Uterus (tissue), 2 donors: Measurements from ENCODE around the gene RBM10.

Experiments used
- POLR2A ChIP-seq, 2 donors: fragments of 450-650 bp; IDR thresholded peaks; one replicate each; pipeline ENCODE4 v1.6.1; 2016; ENCODE audit warnings: antibody characterized with exemption in 2 of 2, mild to moderate bottlenecking in 1 of 2, moderate library complexity in 1 of 2
- TF ChIP-seq, protein P1 (sequence below), 4 experiments: fragments of 200-600 bp in 2 of 4; fragments of 450-650 bp in 2 of 4; sonication (generic) in 2 of 4; IDR thresholded peaks; one replicate each; pipeline ENCODE4 v1.5.1; 2016 to 2019; ENCODE audit warnings: antibody characterized with exemption in 4 of 4, mild to moderate bottlenecking in 2 of 4, moderate library complexity in 1 of 4

DNA sequence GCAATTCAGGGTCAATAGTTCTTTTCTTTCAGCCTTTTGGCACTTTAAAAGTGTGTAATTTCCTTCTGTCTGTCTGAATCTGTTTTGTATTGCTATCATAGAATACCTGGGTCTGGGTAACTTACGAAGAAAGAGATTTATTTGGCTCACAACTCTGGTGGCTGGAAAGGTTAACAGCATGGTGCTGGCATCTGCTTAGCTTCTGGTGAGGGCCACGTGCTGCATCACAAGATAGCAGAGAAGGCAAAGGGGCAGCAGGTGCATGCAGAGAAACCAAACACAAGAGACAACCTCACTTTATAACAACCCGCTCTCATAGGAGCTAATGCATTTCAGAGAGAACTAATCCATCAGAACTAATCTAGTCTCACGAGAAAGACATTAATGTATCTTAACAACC, 48.0 kb upstream of the RBM10 start:
- TF ChIP-seq POLR2A (IDR thresholded peaks at IDR 0.05) = no peak
- TF ChIP-seq, protein P1, sequence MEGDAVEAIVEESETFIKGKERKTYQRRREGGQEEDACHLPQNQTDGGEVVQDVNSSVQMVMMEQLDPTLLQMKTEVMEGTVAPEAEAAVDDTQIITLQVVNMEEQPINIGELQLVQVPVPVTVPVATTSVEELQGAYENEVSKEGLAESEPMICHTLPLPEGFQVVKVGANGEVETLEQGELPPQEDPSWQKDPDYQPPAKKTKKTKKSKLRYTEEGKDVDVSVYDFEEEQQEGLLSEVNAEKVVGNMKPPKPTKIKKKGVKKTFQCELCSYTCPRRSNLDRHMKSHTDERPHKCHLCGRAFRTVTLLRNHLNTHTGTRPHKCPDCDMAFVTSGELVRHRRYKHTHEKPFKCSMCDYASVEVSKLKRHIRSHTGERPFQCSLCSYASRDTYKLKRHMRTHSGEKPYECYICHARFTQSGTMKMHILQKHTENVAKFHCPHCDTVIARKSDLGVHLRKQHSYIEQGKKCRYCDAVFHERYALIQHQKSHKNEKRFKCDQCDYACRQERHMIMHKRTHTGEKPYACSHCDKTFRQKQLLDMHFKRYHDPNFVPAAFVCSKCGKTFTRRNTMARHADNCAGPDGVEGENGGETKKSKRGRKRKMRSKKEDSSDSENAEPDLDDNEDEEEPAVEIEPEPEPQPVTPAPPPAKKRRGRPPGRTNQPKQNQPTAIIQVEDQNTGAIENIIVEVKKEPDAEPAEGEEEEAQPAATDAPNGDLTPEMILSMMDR (IDR thresholded peaks at IDR 0.05) = no peak
